ENCODE data around the gene COL12A1. TPM values are rescaled to one million over a fixed set of nuclear protein-coding genes. Genes with fewer than 3 reads are reported as not detected.

The COL12A1 gene
- total RNA-seq, 4 donors from 2014 or later, result 15.6 to 131 (median 34.3) TPM

DNA sequence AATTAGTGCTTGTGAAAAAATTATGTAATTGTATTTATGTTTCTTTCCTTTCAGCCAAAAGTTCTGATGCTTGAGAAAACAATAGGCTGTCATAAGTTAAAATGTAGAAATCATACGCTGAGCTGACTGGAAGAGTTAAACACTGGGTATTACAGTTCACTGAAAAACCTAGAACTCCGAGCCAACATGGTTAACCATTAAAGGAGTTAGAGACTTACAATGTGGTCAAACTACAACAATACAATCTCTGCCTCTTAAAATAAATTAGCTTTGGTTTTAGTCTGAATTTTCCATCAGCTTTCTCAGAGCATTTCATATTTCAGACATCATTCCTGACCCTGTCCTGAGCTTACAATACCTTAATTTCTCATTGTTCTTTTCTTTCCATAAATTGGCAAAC lies 91.0 kb downstream of the COL12A1 start:
- intact Hi-C loops (cut with DNase I), result no loop called here
- Histone ChIP-seq H3K36me3 (peaks cover 0 to 8% (median 0%) of the 10 kb centered on the region in 3 donors), H3K27ac (peak overlapping the region in 3 of 4 donors; percentile 4 to 50 (median 27)), H3K27me3 (no peaks in the 10 kb centered on the region), H3K9me3 (no peaks in the 10 kb centered on the region), H3K4me3 (no peak overlapping the region), H3K4me1 (no peaks in the 10 kb centered on the region)
- WGBS, 2 donors, result 61 to 68% methylated on average over 2 of the region's 2 CpGs
- DNase-seq, result no peak
- TF ChIP-seq POLR2A (IDR thresholded peaks at IDR 0.05) (no peak), CTCF (IDR thresholded peaks at IDR 0.05) (no peak)

DNA sequence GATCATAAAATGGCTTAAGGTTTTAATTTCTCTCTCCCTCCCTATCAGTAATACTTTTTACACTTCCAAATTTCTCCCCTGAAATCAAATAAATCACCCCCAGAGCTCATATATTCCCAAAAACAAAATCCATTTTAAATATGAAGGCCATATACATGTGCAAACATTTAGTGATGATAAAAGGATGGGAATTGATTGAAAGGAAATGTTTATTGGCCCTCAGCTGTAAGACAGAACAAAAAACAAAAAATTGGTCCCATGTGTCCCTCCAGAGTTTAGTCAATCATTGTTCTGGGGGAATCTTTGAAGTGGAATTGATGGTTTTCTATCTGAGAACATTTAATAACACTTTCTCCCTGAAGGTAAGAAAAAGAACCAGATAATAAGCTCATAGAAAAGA lies 91.7 kb downstream of the COL12A1 start:
- Histone ChIP-seq H3K27ac (peak overlapping the region in 2 of 4 donors; percentile 4 to 27), H3K9me3 (no peaks in the 10 kb centered on the region), H3K4me1 (no peaks in the 10 kb centered on the region), H3K36me3 (peaks cover 0 to 8% (median 0%) of the 10 kb centered on the region in 3 donors), H3K4me3 (no peak overlapping the region), H3K27me3 (no peaks in the 10 kb centered on the region)
- TF ChIP-seq CTCF (IDR thresholded peaks at IDR 0.05) (no peak), POLR2A (IDR thresholded peaks at IDR 0.05) (no peak)
- no peak for DNase-seq
- intact Hi-C loops (cut with DNase I), result no loop called here

DNA sequence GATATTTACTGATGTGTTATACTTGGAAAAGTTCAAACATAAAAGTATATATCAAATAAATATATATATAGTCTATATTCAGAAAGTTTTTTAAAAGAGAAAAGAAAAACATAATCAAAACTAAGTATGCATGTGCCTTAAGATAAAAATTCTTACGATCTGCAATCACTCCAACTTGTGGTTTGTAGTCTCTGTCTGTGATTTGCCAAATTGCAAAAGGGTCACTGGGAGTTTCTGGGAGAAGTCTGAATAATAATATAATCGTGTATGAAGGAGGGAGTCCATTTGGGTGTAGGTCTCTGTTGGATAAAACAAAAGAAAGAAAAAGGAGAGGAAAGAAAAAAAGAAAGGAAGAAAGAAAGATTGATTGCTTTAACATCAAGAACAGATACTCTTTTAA lies 92.4 kb downstream of the COL12A1 start:
- H3K9me3 ChIP-seq, result no peaks in the 10 kb centered on the region
- TF ChIP-seq POLR2A (IDR thresholded peaks at IDR 0.05) (no peak), CTCF (IDR thresholded peaks at IDR 0.05) (no peak)
- H3K27me3 ChIP-seq, result no peaks in the 10 kb centered on the region
- peak overlapping the region in 2 of 4 donors; percentile 4 to 27 for H3K27ac ChIP-seq
- intact Hi-C loops (cut with DNase I), result no loop called here
- no peak for DNase-seq
- H3K4me1 ChIP-seq, result no peaks in the 10 kb centered on the region
- peaks cover 0 to 2% (median 0%) of the 10 kb centered on the region in 3 donors for H3K36me3 ChIP-seq
- 31 to 60% methylated on average over 2 of the region's 2 CpGs for WGBS, 2 donors
- no peak overlapping the region for H3K4me3 ChIP-seq

DNA sequence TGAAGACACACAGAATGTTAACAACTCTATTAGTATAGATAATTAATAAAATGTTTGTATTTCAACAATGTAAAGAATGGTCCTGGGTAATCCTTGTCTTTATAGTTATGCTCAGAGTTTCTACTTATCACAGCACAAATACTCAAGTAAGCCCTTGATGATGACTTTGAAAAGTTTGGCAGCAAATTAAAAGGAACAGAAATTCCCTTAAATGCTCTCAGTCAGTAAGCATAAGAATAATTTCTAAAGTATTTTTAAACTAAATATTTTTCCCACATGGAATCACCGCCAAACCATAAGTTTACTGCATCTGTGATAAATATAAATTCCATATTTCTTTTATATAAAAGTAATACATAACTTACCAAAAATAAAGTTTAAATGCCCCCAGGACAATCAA lies 96.1 kb downstream of the COL12A1 start:
- no peaks in the 10 kb centered on the region for H3K4me1 ChIP-seq
- no peak for DNase-seq
- no peak overlapping the region for H3K4me3 ChIP-seq
- H3K27ac ChIP-seq, result peak overlapping the region in 2 of 4 donors; percentile 32 to 68
- no peak for TF ChIP-seq CTCF (IDR thresholded peaks at IDR 0.05)
- no peak for TF ChIP-seq POLR2A (IDR thresholded peaks at IDR 0.05)
- no peaks in the 10 kb centered on the region for H3K27me3 ChIP-seq
- 70 to 80% methylated on average over 1 of the region's 1 CpG for WGBS, 2 donors
- peaks cover 0 to 3% (median 0%) of the 10 kb centered on the region in 3 donors for H3K36me3 ChIP-seq
- no peaks in the 10 kb centered on the region for H3K9me3 ChIP-seq
- intact Hi-C loops (cut with DNase I), result no loop called here

GRCh38 chr6:75109022-75109421 lies 96.8 kb downstream of the COL12A1 start:
- Histone ChIP-seq H3K9me3 (no peaks in the 10 kb centered on the region), H3K4me3 (no peak overlapping the region), H3K27ac (peak overlapping the region in 3 of 4 donors; percentile 10 to 68 (median 32)), H3K27me3 (no peaks in the 10 kb centered on the region), H3K36me3 (peaks cover 0 to 3% (median 0%) of the 10 kb centered on the region in 3 donors), H3K4me1 (no peaks in the 10 kb centered on the region)
- no peak for TF ChIP-seq CTCF (IDR thresholded peaks at IDR 0.05)
- TF ChIP-seq POLR2A (IDR thresholded peaks at IDR 0.05), result no peak
- DNase-seq, result no peak
- intact Hi-C loops (cut with DNase I), result no loop called here
